H1 (cell line): ENCODE measurements around the gene NCKAP1. TPM values are rescaled to one million over a fixed set of nuclear protein-coding genes. Genes with fewer than 3 reads are reported as not detected.

Source experiments
- CTCF ChIA-PET: fragments of 300-600 bp; sonication (Branson Sonifier 250); formaldehyde crosslinking; loops from one replicate; lab custom pipeline; 2021; ENCODE audit not compliant: partially characterized antibody; lab: Charles Lee
- POLR2A ChIA-PET: fragments of 300-600 bp; sonication (Branson Sonifier 250); formaldehyde crosslinking; loops from one replicate; lab custom pipeline; 2021; ENCODE audit warnings: inconsistent platforms; ENCODE audit not compliant: partially characterized antibody; lab: Charles Lee
- DNase-seq, 2 experiments: peaks; one replicate each; pipeline versions ENCODE4 v3.0.0 to v3.0.0-alpha.2; 2010 to 2022; ENCODE audit warnings: low spot score in 2 of 2, low read depth in 1 of 2, mixed read lengths in 1 of 2
- FAIRE-seq: peaks from 2 replicates; lab custom pipeline; 2011; peaks lifted over from hg19 to GRCh38; lab: Jason Lieb, UNC
- H2AFZ ChIP-seq: 2 replicates; pipeline ENCODE4 v1.8.1; 2012; ENCODE audit warnings: low read length, inconsistent platforms
- H2AK5ac ChIP-seq: 2 replicates; pipeline ENCODE4 v1.6.1; 2013; ENCODE audit warnings: low read depth, low read length
- H2BK120ac ChIP-seq: replicated peaks from 2 replicates; pipeline ENCODE3; 2013; ENCODE audit warnings: low read depth, low read length, inconsistent platforms
- H2BK12ac ChIP-seq: 2 replicates; pipeline ENCODE4 v1.6.1; 2013; ENCODE audit warnings: low read depth, low read length
- H2BK15ac ChIP-seq: 2 replicates; pipeline ENCODE4 v1.6.1; 2013; ENCODE audit warnings: low read length
- H2BK20ac ChIP-seq: 2 replicates; pipeline ENCODE4 v1.6.1; 2013; ENCODE audit warnings: low read length
- H2BK5ac ChIP-seq: 2 replicates; pipeline ENCODE4 v1.6.1; 2013; ENCODE audit warnings: low read depth, low read length
- H3K14ac ChIP-seq: 2 replicates; pipeline ENCODE4 v1.6.1; 2013; ENCODE audit warnings: inconsistent platforms; ENCODE audit not compliant: insufficient read length
- H3K18ac ChIP-seq: 2 replicates; pipeline ENCODE4 v1.6.1; 2013; ENCODE audit warnings: low read length; ENCODE audit errors: extremely low read depth
- H3K23ac ChIP-seq: 2 replicates; pipeline ENCODE4 v1.6.1; 2013; ENCODE audit warnings: inconsistent platforms; ENCODE audit not compliant: insufficient read length
- H3K23me2 ChIP-seq: 2 replicates; pipeline ENCODE4 v1.6.1; 2013; ENCODE audit warnings: low read depth, low read length
- H3K27ac ChIP-seq: 2 replicates; pipeline ENCODE4 v1.6.1; 2011; ENCODE audit warnings: low read depth, low read length, inconsistent platforms
- H3K27me3 ChIP-seq, 4 experiments: replicated peaks in 1 of 4; 1 replicate in 1 of 4; 2 replicates in 3 of 4; pipeline versions ENCODE4 v1.6.1 to v1.8.1; 2011 to 2013; ENCODE audit warnings: low read length in 3 of 4, mild to moderate bottlenecking in 3 of 4, inconsistent platforms in 2 of 4, mixed read lengths in 2 of 4, moderate library complexity in 1 of 4; ENCODE audit not compliant: control insufficient read depth in 3 of 4, insufficient read depth in 3 of 4; ENCODE audit errors: extremely low read depth in 1 of 4
- H3K36me3 ChIP-seq, 4 experiments: 2 replicates each; pipeline versions ENCODE4 v1.6.1 to v1.8.1; 2011 to 2013; ENCODE audit warnings: mild to moderate bottlenecking in 4 of 4, low read length in 3 of 4, moderate library complexity in 2 of 4, control low read depth in 1 of 4, inconsistent platforms in 1 of 4; ENCODE audit not compliant: insufficient read depth in 4 of 4, control insufficient read depth in 2 of 4
- H3K4ac ChIP-seq: replicated peaks from 2 replicates; pipeline ENCODE3; 2013; ENCODE audit warnings: low read length, low read depth, mixed read lengths, inconsistent platforms; ENCODE audit not compliant: insufficient read length
- H3K4me1 ChIP-seq, 4 experiments: replicated peaks in 1 of 4; 1 replicate in 1 of 4; 2 replicates in 3 of 4; pipeline versions ENCODE4 v1.6.1 to v1.8.1; 2011 to 2013; ENCODE audit warnings: low read length in 3 of 4, inconsistent platforms in 2 of 4, mixed read lengths in 1 of 4; ENCODE audit not compliant: insufficient read depth in 4 of 4, control insufficient read depth in 3 of 4
- H3K4me2 ChIP-seq, 2 experiments: 2 replicates each; pipeline versions ENCODE4 v1.6.1 to v1.8.1; 2011 to 2013; ENCODE audit warnings: low read depth in 2 of 2, low read length in 2 of 2, control low read depth in 1 of 2, inconsistent platforms in 1 of 2, mild to moderate bottlenecking in 1 of 2; ENCODE audit not compliant: insufficient read depth in 1 of 2
- H3K4me3 ChIP-seq, 4 experiments: fragments of 200-600, 300-600 bp in 1 of 4; sonication (generic), shearing (Covaris generic), sonication (Bioruptor Twin) in 1 of 4; 2 replicates each; pipeline versions ENCODE4 v1.5.1 to v1.8.1; 2011 to 2016; ENCODE audit warnings: low read length in 4 of 4, low read depth in 3 of 4, control low read depth in 2 of 4, inconsistent platforms in 2 of 4, mild to moderate bottlenecking in 2 of 4, mixed read lengths in 1 of 4, moderate library complexity in 1 of 4; ENCODE audit not compliant: insufficient read depth in 2 of 4; ENCODE audit errors: extremely low read depth in 1 of 4
- H3K56ac ChIP-seq: replicated peaks from 2 replicates; pipeline ENCODE3; 2013; ENCODE audit warnings: low read depth, mild to moderate bottlenecking, mixed read lengths, low read length, inconsistent platforms; ENCODE audit not compliant: insufficient read length
- H3K79me1 ChIP-seq: 2 replicates; pipeline ENCODE4 v1.6.1; 2013; ENCODE audit warnings: low read depth, low read length, control low read depth
- H3K79me2 ChIP-seq, 2 experiments: 2 replicates each; pipeline versions ENCODE4 v1.6.1 to v1.8.1; 2012 to 2013; ENCODE audit warnings: low read length in 2 of 2, mild to moderate bottlenecking in 2 of 2, inconsistent platforms in 1 of 2; ENCODE audit not compliant: insufficient read depth in 2 of 2, control insufficient read depth in 1 of 2
- H3K9ac ChIP-seq, 4 experiments: replicated peaks in 1 of 4; 1 replicate in 1 of 4; 2 replicates in 3 of 4; pipeline versions ENCODE4 v1.6.1 to v1.8.1; 2011 to 2013; ENCODE audit warnings: low read depth in 3 of 4, low read length in 3 of 4, control low read depth in 2 of 4, mild to moderate bottlenecking in 2 of 4, moderate library complexity in 2 of 4, inconsistent platforms in 1 of 4; ENCODE audit errors: extremely low read depth in 1 of 4
- H3K9me3 ChIP-seq, 2 experiments: 2 replicates each; pipeline versions ENCODE4 v1.6.1 to v1.8.1; 2012 to 2013; ENCODE audit warnings: mild to moderate bottlenecking in 2 of 2, moderate library complexity in 2 of 2, control low read depth in 1 of 2, inconsistent platforms in 1 of 2, low read depth in 1 of 2, low read length in 1 of 2, mixed read lengths in 1 of 2; ENCODE audit not compliant: insufficient read depth in 2 of 2
- H4K20me1 ChIP-seq, 2 experiments: replicated peaks in 1 of 2; 2 replicates each; pipeline versions ENCODE3 to v1.8.1; 2011 to 2013; ENCODE audit warnings: inconsistent platforms in 2 of 2, low read length in 2 of 2, mild to moderate bottlenecking in 1 of 2; ENCODE audit not compliant: insufficient read depth in 2 of 2, control insufficient read depth in 1 of 2
- H4K5ac ChIP-seq: 2 replicates; pipeline ENCODE4 v1.6.1; 2013; ENCODE audit warnings: low read length, low read depth, mixed read lengths, inconsistent platforms; ENCODE audit not compliant: insufficient read length
- H4K8ac ChIP-seq: 2 replicates; pipeline ENCODE4 v1.8.0; 2013; ENCODE audit warnings: mild to moderate bottlenecking, moderate library complexity, low read length, inconsistent platforms; ENCODE audit not compliant: insufficient read depth; ENCODE audit errors: extremely low read depth
- H4K91ac ChIP-seq: replicated peaks from 2 replicates; pipeline ENCODE3; 2013; ENCODE audit warnings: low read length, mixed read lengths, inconsistent platforms; ENCODE audit not compliant: insufficient read length
- BRCA1 ChIP-seq: IDR thresholded peaks from 2 replicates; pipeline ENCODE4 v1.6.1; 2012; ENCODE audit warnings: low read depth, low read length, improper control_type of control experiment
- JUN ChIP-seq: IDR thresholded peaks from 2 replicates; pipeline ENCODE4 v1.6.1; 2011; ENCODE audit warnings: low read depth, mild to moderate bottlenecking, improper control_type of control experiment, low read length
- KDM5A ChIP-seq: fragments of 200-600 bp; IDR thresholded peaks from 2 replicates; pipeline ENCODE4 v1.7.1; 2012; ENCODE audit warnings: mild to moderate bottlenecking, low read length, inconsistent platforms, mixed read lengths
- MAFK ChIP-seq: IDR thresholded peaks from 2 replicates; pipeline ENCODE4 v1.6.1; 2012; ENCODE audit warnings: low read depth, mild to moderate bottlenecking, improper control_type of control experiment, low read length
- NRF1 ChIP-seq: IDR thresholded peaks from 2 replicates; pipeline ENCODE4 v1.6.1; 2011; ENCODE audit warnings: mild to moderate bottlenecking, low read depth, low read length, improper control_type of control experiment
- RBBP5 ChIP-seq: IDR thresholded peaks from 2 replicates; pipeline ENCODE4 v1.7.1; 2012; ENCODE audit warnings: low read depth, mild to moderate bottlenecking, inconsistent platforms, low read length, moderate library complexity, borderline replicate concordance
- RNF2 ChIP-seq: fragments of 200-900, 300-1000 bp; sonication (generic); IDR thresholded peaks from 2 replicates; pipeline ENCODE4 v1.7.1; 2016; ENCODE audit warnings: borderline replicate concordance, low read depth, mild to moderate bottlenecking, antibody characterized with exemption, low read length; ENCODE audit not compliant: poor library complexity, severe bottlenecking; ENCODE audit errors: missing control alignments
- SIN3A ChIP-seq, 2 experiments: IDR thresholded peaks in 1 of 2; conservative IDR thresholded peaks in 1 of 2; 2 replicates each; pipeline ENCODE4 v1.6.1; 2011 to 2012; ENCODE audit warnings: low read length in 2 of 2, improper control_type of control experiment in 1 of 2, low read depth in 1 of 2, mild to moderate bottlenecking in 1 of 2
- SUZ12 ChIP-seq: fragments of 200-600 bp; sonication (generic); IDR thresholded peaks from 2 replicates; pipeline ENCODE4 v1.6.1; 2012; ENCODE audit warnings: mild to moderate bottlenecking, inconsistent platforms, low read length, moderate library complexity, mixed read lengths
- ZNF274 ChIP-seq: IDR thresholded peaks from 2 replicates; pipeline ENCODE4 v1.7.0; 2012; ENCODE audit warnings: low read length, borderline replicate concordance; ENCODE audit errors: extremely low read depth
- WGBS, 2 experiments: shearing (Covaris generic) in 1 of 2; methylation state at CpG; one replicate each; pipeline versions ENCODE4 v1.1.6 to v1.1.7; 2013 to 2015; ENCODE audit warnings: low lambda C conversion rate in 2 of 2, mixed read lengths in 2 of 2, inconsistent platforms in 1 of 2, low coverage in 1 of 2, missing lambda C conversion rate in 1 of 2; ENCODE audit not compliant: insufficient replicate concordance in 2 of 2, insufficient coverage in 1 of 2, insufficient read length in 1 of 2; ENCODE audit errors: extremely low coverage in 1 of 2, missing lambda C conversion rate in 1 of 2; 5-methylcytosine and 5-hydroxymethylcytosine counted together
- polyA plus RNA-seq, 7 experiments: library from polyadenylated mRNA; depleted of rRNA in 3 of 7; stranded (reverse) in 5 of 7; unstranded in 2 of 7; fragments of >200 nt in 5 of 7; fragments of 200-250 nt in 2 of 7; gene quantifications; 1 replicate in 5 of 7; 2 replicates in 1 of 7; 4 replicates in 1 of 7; pipeline versions ENCODE4 v1.2.1 to v1.2.3, GENCODE V29; 2011 to 2013; ENCODE audit warnings: missing spikeins in 2 of 7, mixed read lengths in 2 of 7
- total RNA-seq: library from RNA; stranded (reverse); fragmentation: NEBNext Ultra II Directional; extraction: Animal tissue kit (Norgen Biotek cat#: 25700); gene quantifications from 2 replicates; pipeline ENCODE4 v1.2.1, GENCODE V29; 2021
- TF ChIP-seq, protein P1 (sequence below): IDR thresholded peaks from 2 replicates; pipeline ENCODE4 v1.6.1; 2011; ENCODE audit warnings: low read length, improper control_type of control experiment

NCKAP1 gene
- total and polyA plus RNA-seq, 2 of the 8 experiments (the other 6 are each of a cell fraction or from before 2014, with no cell fraction given) = 90.8 to 173 TPM

DNA sequence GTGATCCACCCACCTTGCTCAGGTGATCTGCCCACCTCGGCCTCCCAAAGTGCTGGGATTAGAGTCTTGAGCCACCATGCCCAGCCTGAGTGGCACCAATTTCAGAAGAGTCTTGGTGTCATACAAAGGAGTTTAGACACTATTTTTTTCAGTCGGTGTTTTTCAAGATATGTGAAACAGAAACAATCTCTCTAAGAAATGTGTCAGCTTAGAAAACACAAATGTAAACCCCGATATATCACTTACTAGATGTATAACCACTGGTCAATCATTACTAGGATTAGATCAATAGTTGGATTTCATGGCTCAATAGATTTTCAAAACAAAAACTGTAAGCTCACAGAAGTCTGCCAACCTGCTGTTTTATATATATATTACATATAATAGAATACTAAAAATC lies 104.6 kb downstream of the NCKAP1 start:
- ChIA-PET POLR2A (no interaction called here), CTCF (interaction anchor here (0.6 to 1.1 kb wide), 6 partner anchors 10 to 230 kb away, joined by 3 to 5 read pairs (median 3); no protein-coding TSS in a partner anchor)
- no peaks in the 10 kb centered on the region for H3K9me3 ChIP-seq
- no peak overlapping the region for H4K8ac ChIP-seq
- H3K56ac ChIP-seq = no peak overlapping the region
- H2BK12ac ChIP-seq = no peak overlapping the region
- H3K79me1 ChIP-seq = no peaks in the 10 kb centered on the region
- H2BK15ac ChIP-seq = no peak overlapping the region
- H3K14ac ChIP-seq = no peak overlapping the region
- H3K27ac ChIP-seq = no peak overlapping the region
- TF ChIP-seq RBBP5 (no peak), BRCA1 (no peak), SUZ12 (no peak), MAFK (no peak), KDM5A (no peak), SIN3A (conservative IDR thresholded peaks at IDR 0.05 in 1 of 2, IDR thresholded peaks at IDR 0.05 in 1 of 2; ENCODE audit: low read depth in 1 of 2, low read length in 2 of 2) (no peak), RNF2 (no peak), ZNF274 (no peak), NRF1 (no peak), JUN (no peak)
- TF ChIP-seq, protein P1, sequence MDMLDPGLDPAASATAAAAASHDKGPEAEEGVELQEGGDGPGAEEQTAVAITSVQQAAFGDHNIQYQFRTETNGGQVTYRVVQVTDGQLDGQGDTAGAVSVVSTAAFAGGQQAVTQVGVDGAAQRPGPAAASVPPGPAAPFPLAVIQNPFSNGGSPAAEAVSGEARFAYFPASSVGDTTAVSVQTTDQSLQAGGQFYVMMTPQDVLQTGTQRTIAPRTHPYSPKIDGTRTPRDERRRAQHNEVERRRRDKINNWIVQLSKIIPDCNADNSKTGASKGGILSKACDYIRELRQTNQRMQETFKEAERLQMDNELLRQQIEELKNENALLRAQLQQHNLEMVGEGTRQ = no peak
- H3K4ac ChIP-seq = no peak overlapping the region
- no peak overlapping the region for H3K23ac ChIP-seq
- DNase-seq (no peak), FAIRE-seq (no peak)
- no peaks in the 10 kb centered on the region for H3K27me3 ChIP-seq
- H3K4me3 ChIP-seq = no peak overlapping the region
- H4K20me1 ChIP-seq = no peaks in the 10 kb centered on the region
- H4K5ac ChIP-seq = no peak overlapping the region
- H2AK5ac ChIP-seq = no peak overlapping the region
- H2BK5ac ChIP-seq = no peak overlapping the region
- no peak overlapping the region for H4K91ac ChIP-seq
- no peak overlapping the region for H3K9ac ChIP-seq
- H3K4me2 ChIP-seq = no peak overlapping the region
- peaks cover 0 to 2% (median 0%) of the 10 kb centered on the region in 4 experiments; a peak in 1 of 7 replicates for H3K4me1 ChIP-seq
- H3K23me2 ChIP-seq = no peaks in the 10 kb centered on the region
- no peak overlapping the region for H2AFZ ChIP-seq
- H2BK120ac ChIP-seq = no peak overlapping the region
- no peak overlapping the region for H2BK20ac ChIP-seq
- H3K18ac ChIP-seq = no peak overlapping the region
- 93% methylated on average over 3 of the region's 3 CpGs; no CpG with 5 or more reads in 1 of the 2 experiments for WGBS, 2 experiments
- no peaks in the 10 kb centered on the region for H3K79me2 ChIP-seq
- H3K36me3 ChIP-seq = peaks cover 3 to 81% (median 3%) of the 10 kb centered on the region in 4 experiments; a peak in 5 of 8 replicates
